Mesendoderm (in vitro differentiated cells): Measurements from ENCODE around the gene NSD1.
A peak's percentile ranks its signal among the peaks of the same experiment; 100 is the strongest.

ENCODE experiments used
- DNase-seq: peaks from one replicate; pipeline ENCODE4 v3.0.0; 2013
- H2AK5ac ChIP-seq: 2 replicates; pipeline ENCODE4 v1.6.1; 2013; ENCODE audit warnings: low read length, inconsistent platforms
- H2BK120ac ChIP-seq: 2 replicates; pipeline ENCODE4 v1.6.1; 2013; ENCODE audit warnings: low read depth, mild to moderate bottlenecking, low read length, moderate library complexity, mixed read lengths
- H2BK15ac ChIP-seq: replicated peaks from 2 replicates; pipeline ENCODE4 v1.6.1; 2013; ENCODE audit warnings: low read depth, mild to moderate bottlenecking, moderate library complexity
- H2BK5ac ChIP-seq: 2 replicates; pipeline ENCODE4 v1.6.1; 2013; ENCODE audit warnings: low read length, inconsistent platforms
- H3K18ac ChIP-seq: 2 replicates; pipeline ENCODE4 v1.6.1; 2013; ENCODE audit warnings: mild to moderate bottlenecking, low read length, mixed read lengths
- H3K23ac ChIP-seq: one replicate; pipeline ENCODE4 v1.6.1; 2013; ENCODE audit warnings: low read length
- H3K27ac ChIP-seq: 2 replicates; pipeline ENCODE4 v1.5.1; 2013; ENCODE audit warnings: low read depth, mild to moderate bottlenecking, inconsistent platforms, low read length, moderate library complexity
- H3K27me3 ChIP-seq: 2 replicates; pipeline ENCODE4 v1.6.1; 2013; ENCODE audit warnings: low read length, control low read depth, mild to moderate bottlenecking, inconsistent platforms; ENCODE audit not compliant: insufficient read depth, poor library complexity
- H3K36me3 ChIP-seq: 2 replicates; pipeline ENCODE4 v1.6.1; 2013; ENCODE audit warnings: low read length, inconsistent platforms; ENCODE audit not compliant: control insufficient read depth, insufficient read depth
- H3K4ac ChIP-seq: one replicate; pipeline ENCODE4 v1.6.1; 2013; ENCODE audit warnings: low read depth, mild to moderate bottlenecking, low read length, moderate library complexity
- H3K4me1 ChIP-seq: 2 replicates; pipeline ENCODE4 v1.6.1; 2013; ENCODE audit warnings: low read depth, low read length, inconsistent platforms; ENCODE audit not compliant: control insufficient read depth
- H3K4me2 ChIP-seq: 2 replicates; pipeline ENCODE4 v1.6.1; 2013; ENCODE audit warnings: low read length
- H3K4me3 ChIP-seq: 2 replicates; pipeline ENCODE4 v1.5.1; 2013; ENCODE audit warnings: mild to moderate bottlenecking, low read length
- H3K56ac ChIP-seq: one replicate; pipeline ENCODE4 v1.6.1; 2013; ENCODE audit warnings: low read length
- H3K79me1 ChIP-seq: 2 replicates; pipeline ENCODE4 v1.6.1; 2013; ENCODE audit warnings: low read length, inconsistent platforms
- H3K79me2 ChIP-seq: 2 replicates; pipeline ENCODE4 v1.6.1; 2013; ENCODE audit warnings: mild to moderate bottlenecking, low read length; ENCODE audit not compliant: control insufficient read depth, insufficient read depth
- H3K9ac ChIP-seq: 2 replicates; pipeline ENCODE4 v1.6.1; 2013; ENCODE audit warnings: low read length, inconsistent platforms
- H4K5ac ChIP-seq: one replicate; pipeline ENCODE4 v1.6.1; 2013; ENCODE audit warnings: low read length
- H4K8ac ChIP-seq: one replicate; pipeline ENCODE4 v1.6.1; 2013; ENCODE audit warnings: low read depth, mild to moderate bottlenecking, control low read depth, low read length, moderate library complexity
- WGBS: extraction: QIAGEN DNeasy Blood & Tissue Kit; methylation state at CpG from one replicate; pipeline ENCODE4 v1.1.7; 2013; ENCODE audit warnings: low lambda C conversion rate, missing lambda C conversion rate; ENCODE audit not compliant: insufficient coverage; ENCODE audit errors: extremely low coverage; 5-methylcytosine and 5-hydroxymethylcytosine counted together

Gene NSD1

GRCh38 chr5:177228751-177229150, 95.2 kb downstream of the NSD1 start:
- Histone ChIP-seq H3K56ac (no peak overlapping the region), H3K4me2 (no peak overlapping the region), H4K8ac (no peak overlapping the region), H3K79me1 (peaks cover 12% of the 10 kb centered on the region), H2AK5ac (no peak overlapping the region), H2BK120ac (no peak overlapping the region), H3K27ac (no peak overlapping the region), H3K9ac (no peak overlapping the region), H4K5ac (no peak overlapping the region), H3K18ac (no peak overlapping the region), H3K79me2 (peaks cover 45% of the 10 kb centered on the region), H3K4ac (no peak overlapping the region), H2BK5ac (no peak overlapping the region), H3K23ac (no peak overlapping the region), H3K4me3 (no peak overlapping the region), H3K36me3 (no peaks in the 10 kb centered on the region), H3K27me3 (no peaks in the 10 kb centered on the region), H2BK15ac (no peak overlapping the region), H3K4me1 (peaks cover 3% of the 10 kb centered on the region)
- no peak for DNase-seq
- no CpG with 5 or more reads among the region's 3 CpGs for WGBS

- no peak for DNase-seq
- Histone ChIP-seq H3K79me2 (peaks cover 43% of the 10 kb centered on the region), H3K4me3 (no peak overlapping the region), H3K56ac (no peak overlapping the region), H3K27ac (no peak overlapping the region), H3K4me2 (no peak overlapping the region), H3K4me1 (peaks cover 3% of the 10 kb centered on the region), H3K23ac (no peak overlapping the region), H2AK5ac (no peak overlapping the region), H2BK5ac (no peak overlapping the region), H3K18ac (no peak overlapping the region), H2BK120ac (no peak overlapping the region), H2BK15ac (no peak overlapping the region), H3K79me1 (peaks cover 15% of the 10 kb centered on the region), H3K27me3 (no peaks in the 10 kb centered on the region), H4K5ac (no peak overlapping the region), H3K4ac (no peak overlapping the region), H3K9ac (no peak overlapping the region), H4K8ac (no peak overlapping the region), H3K36me3 (no peaks in the 10 kb centered on the region)
- no CpG with 5 or more reads among the region's 6 CpGs for WGBS
Observed at GRCh38 chr5:177230660-177231059, 97.1 kb downstream of the NSD1 start.

GRCh38 chr5:177231479-177232250, 98.1 kb downstream of the NSD1 start:
- DNase-seq: no peak
- Histone ChIP-seq H4K5ac (no peak overlapping the region), H2AK5ac (no peak overlapping the region), H3K4me2 (no peak overlapping the region), H3K9ac (no peak overlapping the region), H3K79me1 (peaks cover 15% of the 10 kb centered on the region), H3K18ac (no peak overlapping the region), H3K23ac (no peak overlapping the region), H3K79me2 (peaks cover 36% of the 10 kb centered on the region), H2BK15ac (no peak overlapping the region), H3K4me1 (peaks cover 3% of the 10 kb centered on the region), H4K8ac (no peak overlapping the region), H2BK5ac (no peak overlapping the region), H3K36me3 (peaks cover under 1% of the 10 kb centered on the region), H3K4me3 (no peak overlapping the region), H3K27ac (no peak overlapping the region), H3K56ac (no peak overlapping the region), H3K4ac (no peak overlapping the region), H3K27me3 (no peaks in the 10 kb centered on the region), H2BK120ac (no peak overlapping the region)
- WGBS: no CpG with 5 or more reads among the region's 11 CpGs

GRCh38 chr5:177232358-177232757, 98.8 kb downstream of the NSD1 start:
- WGBS: no CpG with 5 or more reads among the region's 4 CpGs
- H2AK5ac ChIP-seq: no peak overlapping the region

GRCh38 chr5:177232761-177233160, 99.2 kb downstream of the NSD1 start:
- H3K4ac ChIP-seq: no peak overlapping the region
- H3K56ac ChIP-seq: no peak overlapping the region
- H4K5ac ChIP-seq: no peak overlapping the region
- H2AK5ac ChIP-seq: no peak overlapping the region
- no CpG with 5 or more reads among the region's 1 CpG for WGBS
- DNase-seq: peak; percentile 63
- peaks cover 33% of the 10 kb centered on the region for H3K79me2 ChIP-seq
- H2BK15ac ChIP-seq: no peak overlapping the region
- no peaks in the 10 kb centered on the region for H3K27me3 ChIP-seq
- no peak overlapping the region for H2BK5ac ChIP-seq
- H3K79me1 ChIP-seq: peaks cover 17% of the 10 kb centered on the region
- no peak overlapping the region for H3K4me3 ChIP-seq
- H3K36me3 ChIP-seq: peaks cover 2% of the 10 kb centered on the region
- no peak overlapping the region for H4K8ac ChIP-seq
- H3K27ac ChIP-seq: no peak overlapping the region
- H3K4me2 ChIP-seq: no peak overlapping the region
- no peak overlapping the region for H3K9ac ChIP-seq
- no peak overlapping the region for H3K18ac ChIP-seq
- no peak overlapping the region for H2BK120ac ChIP-seq
- H3K4me1 ChIP-seq: peaks cover 3% of the 10 kb centered on the region
- no peak overlapping the region for H3K23ac ChIP-seq

More at GRCh38 chr5:177232358-177232757, 98.8 kb downstream of the NSD1 start:
- H3K79me2 ChIP-seq: peaks cover 36% of the 10 kb centered on the region
- H3K18ac ChIP-seq: peak overlapping the region; percentile 28
- H2BK15ac ChIP-seq: no peak overlapping the region
- H3K79me1 ChIP-seq: peaks cover 17% of the 10 kb centered on the region
- no peak overlapping the region for H3K23ac ChIP-seq
- no peak overlapping the region for H3K4ac ChIP-seq
- no peak overlapping the region for H3K4me2 ChIP-seq
- no peak for DNase-seq
- H3K4me1 ChIP-seq: peaks cover 3% of the 10 kb centered on the region
- H4K5ac ChIP-seq: no peak overlapping the region
- no peak overlapping the region for H2BK5ac ChIP-seq
- no peak overlapping the region for H3K4me3 ChIP-seq
- H3K27ac ChIP-seq: no peak overlapping the region
- H3K27me3 ChIP-seq: no peaks in the 10 kb centered on the region
- no peak overlapping the region for H2BK120ac ChIP-seq
- H4K8ac ChIP-seq: no peak overlapping the region
- H3K36me3 ChIP-seq: peaks cover 2% of the 10 kb centered on the region
- H3K9ac ChIP-seq: no peak overlapping the region
- no peak overlapping the region for H3K56ac ChIP-seq

GRCh38 chr5:177233206-177233605, 99.6 kb downstream of the NSD1 start:
- no peak overlapping the region for H2BK5ac ChIP-seq
- no peak overlapping the region for H3K4me3 ChIP-seq
- peak; percentile 21 for DNase-seq
- peaks cover 17% of the 10 kb centered on the region for H3K79me1 ChIP-seq
- no peak overlapping the region for H3K27ac ChIP-seq
- no peak overlapping the region for H4K5ac ChIP-seq
- H3K36me3 ChIP-seq: peaks cover 2% of the 10 kb centered on the region
- no peak overlapping the region for H3K4me2 ChIP-seq
- no CpG with 5 or more reads among the region's 4 CpGs for WGBS
- no peak overlapping the region for H3K18ac ChIP-seq
- no peak overlapping the region for H4K8ac ChIP-seq
- peaks cover 32% of the 10 kb centered on the region for H3K79me2 ChIP-seq
- H3K4me1 ChIP-seq: peaks cover 3% of the 10 kb centered on the region
- no peaks in the 10 kb centered on the region for H3K27me3 ChIP-seq
- H3K9ac ChIP-seq: no peak overlapping the region
- no peak overlapping the region for H3K56ac ChIP-seq
- no peak overlapping the region for H3K23ac ChIP-seq
- no peak overlapping the region for H2BK120ac ChIP-seq
- no peak overlapping the region for H3K4ac ChIP-seq
- H2BK15ac ChIP-seq: no peak overlapping the region
- no peak overlapping the region for H2AK5ac ChIP-seq
